CD4-positive, alpha-beta T cell treated with Interferon alpha-2 for 1 hour (primary cell): ENCODE results near the gene CLCA4.
"Not testable (repeated sequence)": the region's sequence is repeated elsewhere in the genome, so short reads cannot be mapped to it uniquely, and the experiment has no call there.

Experiments used
- DNase-seq, 2 donors: peaks; one replicate each; pipeline ENCODE4 v3.0.0-alpha.2; 2020 to 2022

The CLCA4 gene

DNA sequence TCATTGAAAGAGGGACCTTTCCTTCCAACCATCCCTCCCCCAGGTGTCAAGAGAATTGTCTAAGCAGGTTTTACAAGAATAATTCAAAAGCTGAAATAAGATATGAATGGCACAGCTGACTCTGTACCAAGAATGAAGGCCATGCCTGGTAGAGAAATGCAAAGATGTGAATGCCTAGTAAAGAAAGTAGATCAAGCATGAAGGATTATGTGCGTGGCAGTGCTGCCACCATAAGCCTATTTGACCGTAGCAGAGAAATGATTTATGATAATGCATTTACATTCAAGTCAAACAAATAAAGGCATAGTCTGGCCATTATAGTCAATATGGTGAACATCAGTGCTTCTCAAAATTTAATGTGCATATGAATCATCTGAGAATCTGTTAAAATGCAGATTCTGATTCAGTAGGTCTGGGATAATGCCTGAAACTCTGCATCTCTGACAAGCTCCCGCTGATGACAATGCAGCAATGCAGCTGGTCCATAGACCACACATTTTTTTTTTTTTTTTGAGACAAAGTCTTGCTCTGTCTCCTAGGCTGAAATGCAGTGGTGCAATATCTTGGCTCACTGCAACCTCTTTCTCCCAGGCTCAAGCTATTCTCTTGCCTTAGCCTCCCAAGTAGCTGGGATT is 16.6 kb upstream of the CLCA4 start:
- DNase-seq = no peak

DNA sequence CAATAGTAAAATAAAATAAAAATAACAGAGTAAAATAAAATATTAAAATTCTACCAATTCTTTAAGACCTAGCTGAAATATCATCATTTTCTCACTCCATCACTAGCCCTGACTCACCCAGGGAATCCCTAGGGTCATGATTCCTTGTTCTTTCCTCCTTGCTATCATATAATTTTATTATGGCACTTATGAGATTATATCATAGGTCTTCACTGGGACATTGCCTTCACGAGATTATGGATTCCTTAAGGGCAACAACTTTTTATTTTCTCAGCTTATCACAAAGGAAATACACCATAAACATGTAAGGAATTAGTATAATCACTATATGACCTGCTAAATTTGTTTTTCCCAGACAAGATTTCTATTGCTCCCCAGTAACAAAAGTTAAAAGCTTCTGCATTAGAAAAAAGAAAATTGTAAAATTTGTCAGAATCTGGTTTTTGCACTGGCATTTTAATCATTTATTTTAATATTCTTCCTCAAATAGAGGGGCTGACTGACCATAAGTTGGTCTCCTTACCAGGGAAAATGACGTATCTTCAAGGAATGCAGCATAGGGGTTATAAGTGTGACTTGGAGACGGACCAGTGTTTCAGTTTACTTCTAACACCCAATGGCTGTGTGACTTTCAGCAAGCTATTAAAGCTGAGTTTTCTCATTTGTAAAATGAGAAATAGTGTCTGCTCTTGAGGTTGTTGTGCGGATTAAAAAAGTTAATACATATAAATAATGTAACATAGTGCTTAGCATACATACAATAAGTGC is 8.8 kb upstream of the CLCA4 start:
- DNase-seq = no peak

DNA sequence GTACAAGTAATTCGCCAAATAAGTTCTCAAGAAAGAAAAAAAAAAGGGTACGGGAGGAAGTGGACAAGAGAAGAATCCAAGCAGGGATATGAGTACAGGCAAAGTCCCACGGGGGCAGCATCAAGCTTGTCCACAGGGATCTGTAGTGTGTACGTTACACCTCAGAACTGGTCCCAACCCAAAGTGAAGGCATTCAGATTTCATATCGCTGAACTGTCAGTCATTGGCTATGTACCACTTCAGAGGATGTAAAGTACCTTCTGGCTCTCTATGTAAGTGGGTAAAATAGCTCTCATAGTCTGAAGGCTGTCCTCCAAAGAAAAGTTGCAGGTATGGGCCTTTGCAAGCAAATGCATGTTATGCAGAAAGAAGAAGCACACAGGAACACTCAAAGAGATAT is 8.1 kb upstream of the CLCA4 start:
- DNase-seq = no peak

DNA sequence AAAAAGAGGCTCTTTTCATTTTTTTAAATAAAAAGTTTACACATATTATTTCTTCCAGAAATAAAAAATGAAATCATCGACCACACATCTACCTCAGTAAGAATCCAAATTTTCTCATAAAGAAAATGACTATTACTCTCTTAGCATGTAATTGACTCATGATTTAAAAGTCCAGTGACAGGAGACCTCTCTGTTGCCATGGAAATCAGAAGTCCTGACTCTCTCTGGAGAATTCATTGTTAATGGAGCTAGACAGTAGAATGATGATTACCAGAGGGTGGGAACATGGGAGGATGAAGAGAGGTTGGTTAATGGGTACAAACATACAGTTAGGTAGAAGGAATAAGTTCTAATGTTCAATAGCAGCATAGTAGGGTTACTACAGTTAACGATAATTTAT is 5.0 kb upstream of the CLCA4 start:
- DNase-seq = no peak

DNA sequence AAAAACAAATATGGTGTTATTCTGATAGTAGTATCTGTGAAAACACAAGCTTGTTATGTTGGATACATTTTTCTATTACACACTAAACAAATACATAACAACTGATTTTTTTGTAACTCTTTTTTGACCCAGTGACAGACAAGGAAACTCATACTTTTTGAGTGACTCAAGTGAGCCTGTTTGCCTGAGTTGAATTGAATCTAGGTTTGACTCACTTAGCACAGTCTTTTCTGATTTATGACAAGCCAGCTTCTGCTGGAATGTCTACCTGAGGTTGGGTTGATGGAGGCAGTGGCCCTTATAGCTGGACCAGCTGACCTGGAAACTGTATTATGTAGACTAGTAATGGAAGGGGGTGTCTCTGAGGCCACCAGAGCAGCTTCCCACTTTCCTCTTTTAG is 4.2 kb upstream of the CLCA4 start:
- no peak for DNase-seq

DNA sequence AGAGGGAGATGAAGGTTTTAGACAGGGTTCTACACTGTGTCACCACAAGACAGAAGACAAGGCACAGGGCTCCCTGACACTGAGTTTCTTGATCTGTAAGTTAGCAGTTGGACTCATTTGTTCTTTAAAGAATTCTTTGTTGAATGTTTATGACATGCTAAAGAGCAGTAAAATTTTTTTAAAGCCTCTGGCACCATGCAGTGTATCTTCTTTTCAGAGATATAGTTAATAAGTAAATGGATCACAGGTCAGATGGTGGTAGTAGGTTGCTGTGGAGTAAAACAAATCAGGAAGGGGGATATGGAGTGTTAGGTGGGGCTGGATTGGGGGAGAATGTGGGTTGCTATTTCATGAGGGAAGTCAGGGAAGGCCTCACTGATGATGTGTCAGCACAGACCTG is 2.0 kb downstream of the CLCA4 start:
- DNase-seq = no peak

DNA sequence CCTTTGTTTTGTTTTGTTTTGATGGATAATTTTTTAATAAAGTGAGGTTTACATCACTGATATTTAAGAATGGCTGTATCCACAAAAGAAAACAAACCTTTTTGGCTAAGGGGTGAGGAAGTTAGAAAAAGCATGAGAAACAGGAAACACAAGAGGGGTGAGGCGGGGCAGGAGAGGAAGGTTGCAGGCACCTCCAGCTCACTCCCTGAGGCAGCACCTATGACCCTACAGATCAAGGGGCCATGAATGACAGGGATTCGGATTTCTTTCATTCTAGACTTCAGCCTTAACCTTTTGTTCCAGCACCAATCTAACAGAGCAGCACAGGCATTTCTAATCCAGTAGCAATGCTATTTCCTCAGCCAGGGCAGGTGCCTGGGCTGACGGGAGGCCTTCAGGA is 4.4 kb downstream of the CLCA4 start:
- DNase-seq = no peak

DNA sequence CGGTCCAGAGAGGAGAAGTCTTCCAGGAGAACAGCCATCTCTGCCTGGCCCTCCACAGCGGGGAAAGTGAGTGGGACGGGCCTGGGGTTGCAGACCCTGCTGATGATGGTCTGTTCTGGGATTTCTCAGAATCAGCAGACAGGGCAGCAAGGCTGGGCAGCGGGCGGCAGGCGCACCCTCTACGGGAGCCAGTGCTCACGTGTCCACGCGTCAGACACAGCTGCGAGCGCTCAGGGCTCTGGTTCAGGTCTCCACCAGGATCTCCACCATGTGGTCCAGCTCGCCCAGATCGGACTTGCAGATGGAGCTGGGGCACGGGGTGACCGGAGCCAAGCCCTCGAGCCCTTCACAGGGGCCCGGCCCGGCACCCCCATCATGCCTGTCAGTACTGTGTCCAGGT is 5.5 kb downstream of the CLCA4 start:
- no peak for DNase-seq

DNA sequence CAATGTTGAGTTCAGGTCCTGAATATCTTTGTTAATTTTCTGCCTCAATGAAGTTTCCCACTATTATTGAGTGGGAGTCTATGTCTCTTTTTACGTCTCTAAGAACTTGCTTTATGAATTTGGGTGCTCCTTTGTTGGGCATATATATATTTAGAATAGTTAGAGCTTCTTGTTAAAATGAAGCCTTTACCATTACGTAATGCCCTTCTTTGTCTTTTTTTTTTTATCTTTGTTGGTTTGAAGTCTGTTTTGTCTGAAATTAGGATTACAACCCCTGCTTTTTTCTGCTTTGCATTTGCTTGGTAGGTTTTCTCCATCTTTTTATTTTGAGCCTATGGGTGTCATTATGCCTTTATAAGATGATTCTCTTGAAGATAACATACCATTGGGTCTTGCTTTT is 10.9 kb downstream of the CLCA4 start:
- DNase-seq = no peak

DNA sequence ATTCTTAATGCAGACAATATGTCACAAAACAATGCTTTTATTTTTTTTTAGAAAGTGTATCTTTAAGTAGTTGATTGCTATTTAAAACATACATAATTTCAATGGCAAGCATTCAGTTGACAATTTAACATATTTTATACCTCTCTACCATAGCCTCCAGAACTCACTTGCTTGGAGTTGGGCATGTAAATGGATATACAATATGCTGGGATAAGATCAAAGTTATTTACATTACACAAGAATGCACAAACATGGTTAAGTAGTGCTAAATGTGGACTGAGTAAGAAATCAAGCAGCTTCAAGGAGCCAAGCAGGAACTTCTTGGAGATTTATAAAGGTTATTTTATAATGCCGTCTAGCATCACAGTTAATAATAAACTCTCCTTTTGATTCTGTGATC is 17.0 kb downstream of the CLCA4 start:
- DNase-seq = no peak

DNA sequence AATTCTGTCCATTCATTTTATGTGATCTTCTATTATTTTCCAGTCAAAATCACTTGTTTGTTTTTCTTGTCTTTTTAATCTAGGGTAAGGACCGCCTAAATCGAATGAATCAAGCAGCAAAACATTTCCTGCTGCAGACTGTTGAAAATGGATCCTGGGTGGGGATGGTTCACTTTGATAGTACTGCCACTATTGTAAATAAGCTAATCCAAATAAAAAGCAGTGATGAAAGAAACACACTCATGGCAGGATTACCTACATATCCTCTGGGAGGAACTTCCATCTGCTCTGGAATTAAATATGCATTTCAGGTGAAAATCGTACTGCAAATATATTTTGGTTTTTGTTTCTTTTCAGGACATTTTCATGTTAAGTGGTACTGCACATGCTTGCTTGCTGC is 20.5 kb downstream of the CLCA4 start:
- DNase-seq = no peak

DNA sequence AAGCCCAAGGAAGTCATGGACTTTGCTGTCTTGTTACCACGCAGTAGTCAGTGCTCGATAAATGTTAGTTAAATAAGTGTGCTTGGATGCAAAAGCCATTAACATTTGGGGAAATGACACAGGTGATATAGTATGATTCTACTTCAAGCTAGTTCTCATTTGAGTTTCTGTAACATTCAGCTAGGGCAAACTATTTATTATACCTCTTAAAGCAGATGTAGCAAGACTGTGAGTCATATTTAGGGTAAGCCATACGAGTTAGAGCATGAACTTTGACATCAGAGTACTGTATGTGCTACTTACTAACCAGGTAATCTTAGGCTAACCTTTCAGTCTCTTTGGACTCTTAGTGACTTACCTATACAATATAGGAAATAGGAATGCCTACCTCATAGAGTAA is 21.0 kb downstream of the CLCA4 start:
- DNase-seq = no peak

DNA sequence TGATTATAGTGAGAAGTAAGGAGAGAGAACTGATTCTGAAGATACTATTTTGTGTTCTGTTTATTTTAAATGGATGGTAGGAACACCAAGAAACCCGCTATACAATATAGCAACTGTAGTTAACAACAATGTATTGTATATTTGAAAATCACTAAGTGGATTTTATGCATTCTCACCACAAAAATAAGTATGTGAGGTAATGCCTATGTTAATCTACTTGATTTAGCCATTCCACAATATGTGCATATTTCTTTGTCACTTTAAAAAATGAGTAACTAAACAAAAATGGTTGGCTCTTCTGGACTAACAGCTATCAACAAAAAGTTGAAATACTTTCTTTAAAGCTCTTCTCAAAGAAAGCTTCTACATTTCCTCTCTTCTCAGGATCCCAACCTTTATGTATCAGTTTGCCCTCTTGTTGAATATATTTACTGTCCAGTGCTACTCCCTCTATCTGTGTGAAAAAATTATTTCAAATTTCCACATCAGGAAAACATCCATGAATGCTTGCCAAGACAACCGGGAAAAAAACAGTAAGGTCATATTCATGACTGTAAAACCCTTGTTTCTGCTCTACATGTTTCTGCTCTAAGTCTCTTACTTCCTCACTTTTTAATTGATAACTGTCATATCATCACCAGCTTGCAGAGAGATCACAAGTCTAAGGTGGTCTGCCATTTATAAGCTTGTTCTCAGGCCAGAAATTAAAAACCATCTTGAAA is 27.0 kb downstream of the CLCA4 start:
- DNase-seq = no peak

DNA sequence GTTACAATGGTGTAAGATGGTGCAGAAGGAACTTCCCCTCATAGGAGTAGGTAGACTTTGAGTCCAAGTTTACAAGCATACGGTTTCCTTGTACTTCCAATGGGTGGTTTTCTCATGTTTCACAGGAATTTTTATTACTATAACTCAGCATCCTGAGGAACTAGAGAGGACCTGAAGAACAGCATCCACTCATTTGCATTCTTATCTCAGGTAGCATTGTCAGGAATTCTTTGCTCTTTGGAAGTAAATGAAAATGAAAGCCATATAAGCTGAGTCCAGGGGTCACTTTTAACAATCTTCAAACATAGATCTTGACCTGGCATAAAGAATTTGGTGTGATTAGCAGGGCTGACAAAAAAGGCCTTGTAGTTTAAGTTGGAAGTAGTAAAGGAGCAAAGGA is 34.4 kb downstream of the CLCA4 start:
- DNase-seq = no peak

DNA sequence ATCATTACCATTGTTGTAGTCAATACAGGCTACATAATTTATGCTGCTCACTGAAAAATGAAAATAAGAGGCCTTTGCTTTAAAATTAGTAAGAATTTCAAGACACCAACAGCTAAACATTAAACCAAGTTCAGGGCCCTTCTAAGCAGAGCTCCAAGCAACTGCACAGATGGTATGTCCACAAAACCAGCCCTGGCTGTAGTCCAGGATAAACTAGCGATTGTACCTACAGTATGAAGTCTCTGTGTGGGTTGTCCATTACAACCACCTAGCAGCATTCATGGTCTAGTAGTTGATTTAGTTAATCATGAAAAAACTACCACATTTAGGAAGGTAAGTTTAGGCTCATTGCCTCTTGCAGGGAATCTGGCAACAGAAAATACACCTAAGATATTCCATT is 35.3 kb downstream of the CLCA4 start:
- no peak for DNase-seq

DNA sequence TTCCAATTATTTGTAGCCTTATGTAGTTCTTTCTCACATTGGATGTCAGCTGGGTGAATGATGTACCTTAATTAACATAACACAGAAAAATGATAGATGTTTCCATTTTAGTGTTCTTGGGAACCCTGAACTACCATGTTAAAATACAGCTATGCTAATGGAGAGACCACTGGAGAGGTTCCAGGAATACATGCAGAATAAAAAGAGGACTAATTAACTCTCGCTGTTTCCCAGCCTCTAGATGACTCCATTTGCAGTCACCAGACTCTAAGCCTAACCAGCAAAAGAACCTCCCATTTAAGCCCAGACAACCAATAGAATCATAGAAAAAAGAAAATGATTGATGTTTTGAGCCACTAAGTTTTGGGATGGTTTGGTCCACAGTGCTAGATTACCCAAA is 36.2 kb downstream of the CLCA4 start:
- no peak for DNase-seq

DNA sequence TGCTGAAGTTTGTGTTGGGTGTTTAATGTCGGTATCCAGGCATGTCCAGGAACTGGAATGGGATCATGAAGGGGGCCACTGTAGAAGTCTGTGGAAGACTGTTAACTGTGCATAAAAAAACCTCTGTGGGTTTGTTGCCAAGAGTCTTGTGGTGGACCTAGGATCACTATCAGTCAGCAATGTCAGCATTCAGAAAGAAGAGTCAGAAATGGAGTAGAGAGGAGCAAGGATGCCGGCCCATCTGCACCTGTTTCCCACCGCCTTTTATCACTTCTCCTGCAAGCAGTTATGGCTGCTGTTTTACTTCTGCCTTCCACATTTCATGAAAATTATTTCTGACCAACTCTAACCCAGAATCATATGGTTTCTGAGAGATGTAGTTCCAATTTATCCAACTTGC is 36.7 kb downstream of the CLCA4 start:
- no peak for DNase-seq

DNA sequence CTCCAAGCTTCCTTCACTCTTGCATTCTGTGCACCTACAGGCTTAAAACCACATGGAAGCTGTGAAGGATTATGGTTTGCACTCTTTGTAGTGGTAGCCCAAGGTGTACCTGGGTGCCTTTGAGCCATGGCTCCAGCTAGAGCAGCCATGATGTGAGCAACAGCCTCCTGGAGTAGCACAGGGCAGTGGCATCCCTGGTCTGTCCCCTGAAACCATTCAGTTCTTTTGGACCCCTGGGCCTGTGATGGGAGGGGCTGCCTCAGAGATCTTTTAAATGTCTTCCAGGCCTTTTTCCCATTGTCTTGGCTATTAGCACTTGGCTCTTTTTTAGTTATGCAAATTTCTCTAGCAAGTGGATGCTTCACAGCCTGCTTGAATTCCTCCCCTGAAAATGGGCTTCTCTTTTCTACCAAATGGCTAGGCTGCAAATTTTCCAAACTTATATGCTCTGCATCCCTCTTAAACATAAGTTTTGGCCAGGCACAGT is 47.4 kb downstream of the CLCA4 start:
- no peak for DNase-seq

DNA sequence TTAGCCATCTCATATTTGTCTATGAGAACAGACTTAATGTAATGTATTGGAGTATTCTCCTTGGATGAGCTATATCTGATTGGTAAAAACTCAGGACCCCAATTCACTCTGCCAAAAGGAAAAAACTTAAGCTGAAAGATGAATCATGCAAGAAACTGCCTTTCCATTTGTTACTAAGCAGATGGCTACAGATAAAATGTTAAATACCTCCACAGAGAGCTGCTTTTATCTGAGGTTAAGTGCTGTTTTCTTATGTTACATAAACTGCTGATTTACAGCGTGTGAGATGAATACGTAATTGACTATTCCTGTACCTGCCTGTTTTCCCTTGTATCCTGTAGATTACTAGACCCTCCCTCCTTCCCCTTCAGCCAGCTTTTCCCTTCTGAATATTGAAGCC is 49.3 kb downstream of the CLCA4 start:
- DNase-seq = no peak

DNA sequence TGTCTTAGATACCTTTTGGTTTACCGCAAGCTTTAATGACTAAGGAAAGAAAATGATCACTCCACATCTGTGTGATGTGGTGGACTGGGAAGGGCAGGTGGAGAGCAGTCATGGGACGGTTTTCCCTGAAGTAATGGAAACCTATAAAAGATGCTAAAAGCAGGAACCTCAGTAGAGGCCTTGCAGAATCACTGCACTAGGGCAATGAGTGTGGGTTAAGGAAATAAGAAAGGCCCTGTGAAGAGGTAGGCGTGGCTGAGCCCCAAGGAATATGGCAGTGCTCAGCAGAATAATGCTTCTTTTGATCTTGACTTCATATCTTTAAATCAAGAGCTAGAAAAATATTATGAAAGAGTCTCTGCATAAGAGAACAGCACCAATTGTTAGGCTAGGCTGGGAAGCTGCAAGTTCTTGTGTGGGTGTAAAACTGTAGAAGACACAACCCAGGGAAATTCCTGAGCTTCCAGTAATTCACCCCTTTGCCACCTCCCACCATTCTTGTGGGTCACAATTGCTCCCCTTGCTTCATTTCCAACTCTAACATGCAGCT is 49.9 kb downstream of the CLCA4 start:
- no peak for DNase-seq

DNA sequence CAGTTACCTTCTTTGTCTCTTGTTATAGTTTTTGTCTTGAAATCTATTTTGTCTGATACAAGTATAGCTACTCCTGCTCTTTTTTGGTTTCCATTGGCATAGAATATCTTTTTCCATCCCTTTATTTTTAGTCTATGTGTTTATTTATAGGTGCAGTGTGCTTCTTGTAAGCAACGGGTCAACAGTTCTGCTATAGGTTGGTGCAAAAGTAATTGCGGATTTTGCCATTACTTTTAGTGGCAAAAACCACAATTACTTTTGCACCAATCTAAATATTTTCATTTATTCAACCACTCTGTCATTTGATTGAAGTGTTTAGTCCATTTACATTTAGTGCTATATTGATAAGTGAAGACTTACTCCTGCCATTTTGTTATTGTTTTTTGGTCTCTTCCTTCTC is 59.2 kb downstream of the CLCA4 start:
- DNase-seq = not testable (repeated sequence)

DNA sequence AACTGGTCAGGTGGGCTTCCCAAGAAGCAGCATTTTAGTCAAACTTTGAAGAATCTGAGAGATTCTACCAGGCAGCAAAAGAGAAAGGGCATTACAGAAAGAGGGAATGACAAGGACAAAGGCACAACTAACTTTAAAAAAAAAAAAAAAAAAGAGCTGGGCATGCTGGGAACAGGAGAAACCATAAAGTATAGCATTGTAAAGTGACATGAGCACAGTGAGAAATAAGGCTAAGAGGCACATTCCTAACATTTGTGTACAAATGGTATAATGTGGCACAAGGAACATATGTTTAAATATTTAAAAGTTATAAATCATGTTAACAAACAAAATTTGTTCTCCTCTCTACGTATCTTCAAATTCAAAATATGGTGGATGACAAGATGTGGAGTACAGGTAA is 69.6 kb downstream of the CLCA4 start:
- DNase-seq = no peak

DNA sequence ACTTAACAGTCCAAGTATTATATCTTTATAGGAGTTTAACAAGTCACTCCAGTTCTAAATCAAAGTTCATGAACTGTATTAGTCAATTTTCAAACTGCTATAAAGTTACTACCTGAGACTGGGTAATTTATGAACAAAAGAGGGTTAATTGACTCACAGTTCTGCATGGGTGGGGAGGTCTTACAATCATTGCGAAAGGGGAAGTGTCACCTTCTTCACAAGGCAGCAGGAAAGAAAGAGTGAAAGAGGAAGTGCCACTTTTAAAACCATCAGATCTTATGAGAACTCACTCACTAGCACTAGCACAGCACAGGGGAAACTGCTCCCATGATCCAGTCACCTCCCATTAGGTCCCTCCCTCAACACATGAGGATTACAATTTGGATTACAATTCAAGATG is 70.0 kb downstream of the CLCA4 start:
- peak; percentile 18 to 54 for DNase-seq

DNA sequence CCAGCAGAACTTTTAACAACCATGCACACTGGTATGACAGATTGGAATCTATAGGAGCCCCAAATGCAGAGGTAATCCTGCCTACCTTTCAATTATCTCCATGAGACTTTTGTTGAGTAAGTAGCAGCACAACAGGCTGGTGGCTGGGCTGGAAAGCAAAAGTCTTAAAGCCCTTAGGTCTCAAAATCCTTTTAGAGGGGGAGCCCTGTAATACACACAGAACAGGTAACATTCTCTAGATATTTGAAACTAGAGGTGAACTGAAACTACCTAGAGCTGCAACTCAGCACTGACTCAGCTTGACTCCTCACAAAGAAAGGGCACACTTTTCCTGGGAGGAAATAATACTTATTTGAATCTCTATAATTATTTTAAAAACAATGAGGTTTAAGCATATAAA is 71.5 kb downstream of the CLCA4 start:
- DNase-seq = no peak
